KMS-11 (cell line): ENCODE data around the gene PTGDR.

Source experiments
- H2AFZ ChIP-seq: fragments of 200-600 bp; sonication (generic); 2 replicates; pipeline ENCODE4 v1.6.1; 2016; ENCODE audit warnings: antibody characterized with exemption, mixed run types, low read depth
- H3K27ac ChIP-seq: fragments of 200-600 bp; sonication (generic); 2 replicates; pipeline ENCODE4 v1.6.1; 2016; ENCODE audit warnings: mild to moderate bottlenecking, mixed run types
- H3K27me3 ChIP-seq: fragments of 200-600 bp; sonication (generic); 2 replicates; pipeline ENCODE4 v1.6.1; 2017; ENCODE audit warnings: mild to moderate bottlenecking, low read depth, mixed run types, moderate library complexity; ENCODE audit not compliant: insufficient read depth
- H3K36me3 ChIP-seq: fragments of 200-600 bp; sonication (generic); 2 replicates; pipeline ENCODE4 v1.6.1; 2017; ENCODE audit warnings: mild to moderate bottlenecking, mixed run types; ENCODE audit not compliant: insufficient read depth
- H3K4me1 ChIP-seq: fragments of 200-600 bp; sonication (generic); 2 replicates; pipeline ENCODE4 v1.6.1; 2016; ENCODE audit warnings: mild to moderate bottlenecking, low read depth, mixed run types; ENCODE audit not compliant: poor library complexity, severe bottlenecking
- H3K4me2 ChIP-seq: fragments of 200-600 bp; sonication (generic); 2 replicates; pipeline ENCODE4 v1.7.0; 2016; ENCODE audit warnings: mild to moderate bottlenecking, mixed run types
- H3K4me3 ChIP-seq: fragments of 200-600 bp; sonication (generic); IDR thresholded peaks from 2 replicates; pipeline ENCODE4 v1.6.1; 2017; ENCODE audit warnings: low read depth, low read length, mixed read lengths; ENCODE audit not compliant: insufficient read depth
- H3K79me2 ChIP-seq: fragments of 200-600 bp; sonication (generic); 2 replicates; pipeline ENCODE4 v1.6.1; 2016; ENCODE audit warnings: low read depth, mixed run types; ENCODE audit not compliant: insufficient read depth
- H3K9ac ChIP-seq: fragments of 200-600 bp; sonication (generic); 2 replicates; pipeline ENCODE4 v1.6.1; 2016; ENCODE audit warnings: mild to moderate bottlenecking, mixed run types
- H4K20me1 ChIP-seq: fragments of 200-600 bp; sonication (generic); 2 replicates; pipeline ENCODE4 v1.6.1; 2016; ENCODE audit warnings: mild to moderate bottlenecking, mixed run types; ENCODE audit not compliant: insufficient read depth
- TF ChIP-seq, protein P1 (sequence below): fragments of 200-600 bp; sonication (generic); conservative IDR thresholded peaks from 2 replicates; pipeline ENCODE4 v1.6.1; 2017; ENCODE audit warnings: low read depth, mild to moderate bottlenecking, antibody characterized with exemption, low read length, moderate library complexity, mixed read lengths

PTGDR gene

DNA sequence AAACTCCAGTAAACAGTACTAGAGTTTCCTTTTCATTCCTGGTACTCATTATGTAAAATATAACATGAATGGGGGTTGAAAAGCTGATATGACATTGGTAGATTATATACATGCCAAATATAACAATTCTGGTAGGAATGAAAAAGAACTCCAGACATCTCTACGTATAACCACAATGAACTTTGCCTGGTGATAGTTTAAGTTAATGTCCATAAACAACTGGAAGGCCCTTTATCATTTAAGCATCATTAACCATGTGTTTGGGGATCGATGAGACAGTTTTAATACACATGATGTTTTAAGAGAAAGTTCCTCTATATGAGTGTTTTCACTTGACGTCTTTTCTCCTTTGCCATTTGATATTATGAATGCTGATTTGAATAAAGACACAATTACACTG is 52.4 kb downstream of the PTGDR start:
- no peaks in the 10 kb centered on the region for H4K20me1 ChIP-seq
- no peak overlapping the region for H3K4me2 ChIP-seq
- no peak overlapping the region for H2AFZ ChIP-seq
- H3K27ac ChIP-seq: no peak overlapping the region
- no peaks in the 10 kb centered on the region for H3K36me3 ChIP-seq
- no peak overlapping the region for H3K4me3 ChIP-seq
- no peaks in the 10 kb centered on the region for H3K27me3 ChIP-seq
- TF ChIP-seq, protein P1, sequence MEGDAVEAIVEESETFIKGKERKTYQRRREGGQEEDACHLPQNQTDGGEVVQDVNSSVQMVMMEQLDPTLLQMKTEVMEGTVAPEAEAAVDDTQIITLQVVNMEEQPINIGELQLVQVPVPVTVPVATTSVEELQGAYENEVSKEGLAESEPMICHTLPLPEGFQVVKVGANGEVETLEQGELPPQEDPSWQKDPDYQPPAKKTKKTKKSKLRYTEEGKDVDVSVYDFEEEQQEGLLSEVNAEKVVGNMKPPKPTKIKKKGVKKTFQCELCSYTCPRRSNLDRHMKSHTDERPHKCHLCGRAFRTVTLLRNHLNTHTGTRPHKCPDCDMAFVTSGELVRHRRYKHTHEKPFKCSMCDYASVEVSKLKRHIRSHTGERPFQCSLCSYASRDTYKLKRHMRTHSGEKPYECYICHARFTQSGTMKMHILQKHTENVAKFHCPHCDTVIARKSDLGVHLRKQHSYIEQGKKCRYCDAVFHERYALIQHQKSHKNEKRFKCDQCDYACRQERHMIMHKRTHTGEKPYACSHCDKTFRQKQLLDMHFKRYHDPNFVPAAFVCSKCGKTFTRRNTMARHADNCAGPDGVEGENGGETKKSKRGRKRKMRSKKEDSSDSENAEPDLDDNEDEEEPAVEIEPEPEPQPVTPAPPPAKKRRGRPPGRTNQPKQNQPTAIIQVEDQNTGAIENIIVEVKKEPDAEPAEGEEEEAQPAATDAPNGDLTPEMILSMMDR: no peak
- H3K9ac ChIP-seq: no peak overlapping the region
- no peaks in the 10 kb centered on the region for H3K79me2 ChIP-seq
- no peaks in the 10 kb centered on the region for H3K4me1 ChIP-seq

DNA sequence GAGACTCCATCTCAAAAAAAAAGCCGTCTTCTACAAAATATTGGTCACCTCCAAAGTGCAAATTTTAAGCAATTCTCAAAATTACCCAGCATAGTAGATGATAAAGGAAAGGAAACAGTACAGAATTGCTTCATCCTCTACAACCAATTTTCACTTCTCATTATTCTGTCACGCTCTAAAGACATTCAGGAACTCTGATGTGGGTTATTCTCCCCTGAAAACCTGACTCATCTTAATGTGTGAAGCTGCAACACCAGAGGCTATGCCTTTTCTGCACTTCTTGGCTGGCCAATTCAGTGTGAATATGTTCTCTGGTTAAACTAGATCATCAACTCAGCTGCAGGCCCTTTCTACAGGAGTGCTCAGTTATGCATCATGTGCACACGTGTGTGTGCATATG is 57.6 kb downstream of the PTGDR start:
- Histone ChIP-seq H2AFZ (no peak overlapping the region), H3K27me3 (no peaks in the 10 kb centered on the region), H4K20me1 (no peaks in the 10 kb centered on the region), H3K4me1 (no peaks in the 10 kb centered on the region), H3K79me2 (no peaks in the 10 kb centered on the region), H3K9ac (no peak overlapping the region), H3K27ac (no peak overlapping the region), H3K4me3 (no peak overlapping the region), H3K36me3 (no peaks in the 10 kb centered on the region), H3K4me2 (no peak overlapping the region)
- TF ChIP-seq, protein P1: no peak

DNA sequence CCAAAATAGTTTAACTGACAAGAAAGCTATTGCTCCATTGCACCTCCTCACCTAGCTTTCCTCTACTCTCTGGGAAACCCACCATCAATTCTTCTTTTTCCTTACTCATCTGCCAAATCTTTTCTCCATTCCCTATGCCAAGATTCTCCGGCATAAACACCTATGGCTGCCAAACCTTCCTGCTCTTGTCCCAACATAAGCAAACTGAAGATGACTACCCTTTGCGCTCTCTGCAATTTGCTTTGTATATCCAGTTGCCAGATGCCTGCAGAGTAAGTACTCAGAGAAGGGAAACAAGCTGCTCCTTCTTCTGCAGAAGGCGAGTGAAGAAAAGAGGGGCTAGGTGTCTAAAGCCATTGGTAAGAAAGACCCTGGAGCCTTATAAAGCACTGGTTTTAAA is 58.1 kb downstream of the PTGDR start:
- no peaks in the 10 kb centered on the region for H3K36me3 ChIP-seq
- H3K4me3 ChIP-seq: no peak overlapping the region
- H3K79me2 ChIP-seq: no peaks in the 10 kb centered on the region
- TF ChIP-seq, protein P1: no peak
- no peak overlapping the region for H2AFZ ChIP-seq
- no peak overlapping the region for H3K4me2 ChIP-seq
- H3K27ac ChIP-seq: no peak overlapping the region
- H3K9ac ChIP-seq: no peak overlapping the region
- H3K4me1 ChIP-seq: no peaks in the 10 kb centered on the region
- H4K20me1 ChIP-seq: no peaks in the 10 kb centered on the region
- H3K27me3 ChIP-seq: no peaks in the 10 kb centered on the region
